GM11168 (cell line): ENCODE results near the gene PRR23A.
"Not testable (repeated sequence)": the region's sequence is repeated elsewhere in the genome, so short reads cannot be mapped to it uniquely, and the experiment has no call there.

Experiments used
- in situ Hi-C: fragments of 300-500 bp; cut with MboI; formaldehyde crosslinking; loops from one replicate; pipeline ENCODE4 v1.12.0; 2022; ENCODE audit warnings: low sequenced_read_pairs; ENCODE audit not compliant: unreplicated experiment

The PRR23A gene

GRCh38 chr3:139006051-139006716 lies at the start of gene PRR23A:
Gene PRR23A, minus strand, starts transcription at chr3:139006268. Its CDS starts 0 bp downstream, at chr3:139006268.
- in situ Hi-C loops, result no loop called here

GRCh38 chr3:139052802-139053600 lies 46.9 kb upstream of the PRR23A start:
- in situ Hi-C loops, result no loop called here

GRCh38 chr3:139044366-139045210 lies 38.5 kb upstream of the PRR23A start, which contains the start of gene PRR23C:
Gene PRR23C, minus strand, starts transcription at chr3:139044892. Its CDS starts 272 bp downstream, at chr3:139044620.
- in situ Hi-C loops, result no loop called here

GRCh38 chr3:139043554-139044365 lies 37.7 kb upstream of the PRR23A start:
- in situ Hi-C loops, result no loop called here

GRCh38 chr3:139037478-139037877 lies 31.4 kb upstream of the PRR23A start:
- in situ Hi-C loops, result no loop called here

- in situ Hi-C loops, result no loop called here
Measured at GRCh38 chr3:139032326-139033002, 26.4 kb upstream of the PRR23A start.

- in situ Hi-C loops, result not testable (repeated sequence)
Measured at GRCh38 chr3:139030576-139030975, 24.5 kb upstream of the PRR23A start.

- in situ Hi-C loops, result no loop called here
Measured at GRCh38 chr3:139024968-139025367, 18.9 kb upstream of the PRR23A start.

- in situ Hi-C loops, result no loop called here
Measured at GRCh38 chr3:139020868-139021234, 14.8 kb upstream of the PRR23A start, which contains the start of gene PRR23B. Gene PRR23B, minus strand, starts transcription at chr3:139020926. Its CDS starts 265 bp downstream, at chr3:139020661.

GRCh38 chr3:139020036-139020867 lies 14.2 kb upstream of the PRR23A start:
- in situ Hi-C loops, result no loop called here

- in situ Hi-C loops, result no loop called here
Measured at GRCh38 chr3:139016430-139017048, 10.5 kb upstream of the PRR23A start.

GRCh38 chr3:139005356-139005993 lies 593 bp downstream of the PRR23A start:
- in situ Hi-C loops, result no loop called here

- in situ Hi-C loops, result no loop called here
Measured at GRCh38 chr3:138995706-138996105, 10.4 kb downstream of the PRR23A start.

- in situ Hi-C loops, result no loop called here
Measured at GRCh38 chr3:138987181-138987580, 18.9 kb downstream of the PRR23A start.

- in situ Hi-C loops, result no loop called here
Measured at GRCh38 chr3:138985932-138986331, 20.1 kb downstream of the PRR23A start.

GRCh38 chr3:138984816-138985215 lies 21.3 kb downstream of the PRR23A start:
- in situ Hi-C loops, result no loop called here

- in situ Hi-C loops, result no loop called here
Measured at GRCh38 chr3:138976047-138976446, 30.0 kb downstream of the PRR23A start.
